ENCODE measurements around the gene RAD51B.
"Not testable (repeated sequence)": the region's sequence is repeated elsewhere in the genome, so short reads cannot be mapped to it uniquely, and the experiment has no call there.

Gene RAD51B

GRCh38 chr14:68028075-68028474, 208.5 kb downstream of the RAD51B start:
- Histone ChIP-seq H3K9me3 (ENCODE audit: control insufficient read depth, insufficient read depth, low read depth, low read length) (no peaks in the 10 kb centered on the region), H3K4me3 (ENCODE audit: low read depth, low read length) (no peak overlapping the region), H3K36me3 (ENCODE audit: control insufficient read depth in 2 of 2, insufficient read depth in 1 of 2, low read length in 2 of 2) (no peaks in the 10 kb centered on the region), H3K4me1 (ENCODE audit: control insufficient read depth, insufficient read depth, low read length) (no peaks in the 10 kb centered on the region; the same call in 1 of the 2 replicates), H3K27ac (ENCODE audit: extremely low read depth, low read depth, low read length) (no peak overlapping the region)
- CTCF ChIA-PET: interaction anchor here (1.1 kb wide), 1 partner anchor 87 kb away, joined by 3 read pairs; no protein-coding TSS in a partner anchor
- POLR2A ChIA-PET: no interaction called here
- no peak for TF ChIP-seq KLF17 (tag by site-specific recombination; IDR thresholded peaks at IDR 0.05)
- TF ChIP-seq ZNF48 (tag by site-specific recombination; IDR thresholded peaks at IDR 0.05): no peak
- TF ChIP-seq ZNF514 (tag by site-specific recombination; IDR thresholded peaks at IDR 0.05): no peak
- no peak for TF ChIP-seq ZNF561 (tag by site-specific recombination; IDR thresholded peaks at IDR 0.05; ENCODE audit: borderline replicate concordance)
- TF ChIP-seq ZNF501 (tag by site-specific recombination; IDR thresholded peaks at IDR 0.05): no peak
- TF ChIP-seq ZNF169 (tag by site-specific recombination; IDR thresholded peaks at IDR 0.05): no peak
- no peak for TF ChIP-seq ZNF830 (tag by site-specific recombination; IDR thresholded peaks at IDR 0.05; ENCODE audit: low read depth)
- TF ChIP-seq KLF9 (tag by site-specific recombination; IDR thresholded peaks at IDR 0.05; ENCODE audit: low read depth): no peak
- no peak for TF ChIP-seq ZNF629 (tag by site-specific recombination; IDR thresholded peaks at IDR 0.05)
- no peak for TF ChIP-seq ZNF747 (tag by site-specific recombination; IDR thresholded peaks at IDR 0.05)
- TF ChIP-seq ZBTB17 (tag by site-specific recombination; IDR thresholded peaks at IDR 0.05): no peak
- no peak for TF ChIP-seq ZNF146 (tag by site-specific recombination; IDR thresholded peaks at IDR 0.05)
- no peak for TF ChIP-seq ZNF138 (tag by site-specific recombination; IDR thresholded peaks at IDR 0.05; ENCODE audit: borderline replicate concordance)
- TF ChIP-seq ZNF211 (tag by site-specific recombination; IDR thresholded peaks at IDR 0.05; ENCODE audit: low read depth): no peak

- H3K36me3 ChIP-seq (ENCODE audit: control insufficient read depth in 2 of 2, insufficient read depth in 1 of 2, low read length in 2 of 2); POLR2A ChIA-PET; H3K27ac ChIP-seq (ENCODE audit: extremely low read depth, low read depth, low read length); H3K9me3 ChIP-seq (ENCODE audit: control insufficient read depth, insufficient read depth, low read depth, low read length); H3K4me3 ChIP-seq (ENCODE audit: low read depth, low read length): not testable (repeated sequence)
- peaks cover 15% of the 10 kb centered on the region for H3K4me1 ChIP-seq (ENCODE audit: control insufficient read depth, insufficient read depth, low read length)
- CTCF ChIA-PET: interaction anchor here (0.7 kb wide), 1 partner anchor 39 kb away, joined by 3 read pairs; no protein-coding TSS in a partner anchor
These were observed 211.4 kb downstream of the RAD51B start for GRCh38 chr14:68031011-68031410.

GRCh38 chr14:68032154-68032553, 212.6 kb downstream of the RAD51B start:
- H3K27ac ChIP-seq (ENCODE audit: extremely low read depth, low read depth, low read length): no peak overlapping the region
- H3K4me3 ChIP-seq (ENCODE audit: low read depth, low read length): no peak overlapping the region
- no peaks in the 10 kb centered on the region for H3K36me3 ChIP-seq (ENCODE audit: control insufficient read depth in 2 of 2, insufficient read depth in 1 of 2, low read length in 2 of 2)
- POLR2A ChIA-PET: no interaction called here
- CTCF ChIA-PET: interaction anchor here (0.6 kb wide), 1 partner anchor 223 kb away, joined by 3 read pairs; no protein-coding TSS in a partner anchor
- peaks cover 21% of the 10 kb centered on the region for H3K4me1 ChIP-seq (ENCODE audit: control insufficient read depth, insufficient read depth, low read length)
- no peaks in the 10 kb centered on the region for H3K9me3 ChIP-seq (ENCODE audit: control insufficient read depth, insufficient read depth, low read depth, low read length)
- TF ChIP-seq GFI1B (tag by site-specific recombination; IDR thresholded peaks at IDR 0.05) (no peak), ZNF48 (tag by site-specific recombination; IDR thresholded peaks at IDR 0.05) (no peak), ZSCAN18 (tag by site-specific recombination; IDR thresholded peaks at IDR 0.05) (no peak), ZNF473 (tag by site-specific recombination; IDR thresholded peaks at IDR 0.05) (no peak), ZBTB1 (tag by site-specific recombination; IDR thresholded peaks at IDR 0.05) (no peak), FEZF1 (tag by site-specific recombination; IDR thresholded peaks at IDR 0.05) (no peak), ZSCAN5A (tag by site-specific recombination; IDR thresholded peaks at IDR 0.05) (no peak), ZNF629 (tag by site-specific recombination; IDR thresholded peaks at IDR 0.05) (no peak), ZNF18 (tag by site-specific recombination; IDR thresholded peaks at IDR 0.05) (no peak), ZNF37A (tag by site-specific recombination; IDR thresholded peaks at IDR 0.05) (no peak), GLI2 (tag by site-specific recombination; IDR thresholded peaks at IDR 0.05; ENCODE audit: borderline replicate concordance, low read depth) (no peak), ZNF114 (tag by site-specific recombination; IDR thresholded peaks at IDR 0.05) (no peak), ZNF311 (tag by site-specific recombination; IDR thresholded peaks at IDR 0.05; ENCODE audit: borderline replicate concordance) (no peak), ZNF791 (tag by site-specific recombination; IDR thresholded peaks at IDR 0.05) (no peak), BCL11A (tag by site-specific recombination; IDR thresholded peaks at IDR 0.05; ENCODE audit: low read depth) (no peak)

Data from HEK293 (cell line).